Neural progenitor cell (in vitro differentiated cells): ENCODE measurements around the gene LRP1B. TPM values are rescaled to one million over a fixed set of nuclear protein-coding genes. Genes with fewer than 3 reads are reported as not detected.
A peak's percentile ranks its signal among the peaks of the same experiment; 100 is the strongest.

Experiments used
- DNase-seq: peaks from one replicate; pipeline ENCODE4 v3.0.0-alpha.2; 2016; ENCODE audit warnings: low spot score
- H2AFZ ChIP-seq: fragments of 200-600 bp; sonication (generic); replicated peaks from 2 replicates; pipeline ENCODE4 v1.6.1; 2016; ENCODE audit warnings: antibody characterized with exemption
- H3F3A ChIP-seq: fragments of 200-600 bp; sonication (generic); 2 replicates; pipeline ENCODE4 v1.6.1; 2016; ENCODE audit warnings: antibody characterized with exemption, low read depth
- H3K27ac ChIP-seq: fragments of 200-600 bp; sonication (generic); 2 replicates; pipeline ENCODE4 v1.5.1; 2016; ENCODE audit warnings: mild to moderate bottlenecking
- H3K27me3 ChIP-seq: fragments of 200-600 bp; sonication (generic); 2 replicates; pipeline ENCODE4 v1.6.1; 2016; ENCODE audit warnings: mild to moderate bottlenecking, moderate library complexity
- H3K36me3 ChIP-seq: fragments of 200-600 bp; sonication (generic); 2 replicates; pipeline ENCODE4 v1.5.1; 2016
- H3K4me1 ChIP-seq: fragments of 200-600 bp; sonication (generic); 2 replicates; pipeline ENCODE4 v1.6.1; 2016; ENCODE audit warnings: mixed run types
- H3K4me2 ChIP-seq: fragments of 200-600 bp; sonication (generic); 2 replicates; pipeline ENCODE4 v1.6.1; 2016
- H3K4me3 ChIP-seq: fragments of 200-600 bp; sonication (generic); 2 replicates; pipeline ENCODE4 v1.5.1; 2016
- H3K79me2 ChIP-seq: fragments of 200-600 bp; sonication (generic); 2 replicates; pipeline ENCODE4 v1.6.1; 2016; ENCODE audit warnings: low read depth
- H3K9ac ChIP-seq: fragments of 200-600 bp; sonication (generic); 2 replicates; pipeline ENCODE4 v1.6.1; 2016
- H3K9me3 ChIP-seq: fragments of 200-600 bp; sonication (generic); 2 replicates; pipeline ENCODE4 v1.5.1; 2016; ENCODE audit warnings: low read depth
- H4K20me1 ChIP-seq: fragments of 200-600 bp; sonication (generic); 2 replicates; pipeline ENCODE4 v1.6.1; 2016; ENCODE audit warnings: low read depth
- H3K27ac Mint-ChIP-seq: 3 replicates; pipeline ENCODE4 v1.8.0; 2021; ENCODE audit warnings: mixed read lengths
- H3K27me3 Mint-ChIP-seq: 2 replicates; pipeline ENCODE4 v1.8.0; 2022; ENCODE audit warnings: low read depth, mild to moderate bottlenecking, inconsistent platforms, moderate library complexity, mixed read lengths; ENCODE audit not compliant: insufficient read depth
- H3K36me3 Mint-ChIP-seq: 3 replicates; pipeline ENCODE4 v1.8.0; 2021; ENCODE audit warnings: mixed read lengths
- H3K4me1 Mint-ChIP-seq: 3 replicates; pipeline ENCODE4 v1.8.0; 2021; ENCODE audit warnings: mixed read lengths
- H3K4me3 Mint-ChIP-seq: 3 replicates; pipeline ENCODE4 v1.8.0; 2021; ENCODE audit warnings: mild to moderate bottlenecking, moderate library complexity, mixed read lengths
- H3K9me3 Mint-ChIP-seq: 3 replicates; pipeline ENCODE4 v1.8.0; 2020; ENCODE audit warnings: mixed read lengths
- CTCF ChIP-seq: fragments of 200-600 bp; sonication (generic); IDR thresholded peaks from 2 replicates; pipeline ENCODE4 v1.5.1; 2017; ENCODE audit warnings: antibody characterized with exemption, mild to moderate bottlenecking
- EZH2 ChIP-seq: fragments of 200-600 bp; sonication (generic); IDR thresholded peaks from 2 replicates; pipeline ENCODE4 v1.6.1; 2017; ENCODE audit warnings: antibody characterized with exemption, mild to moderate bottlenecking, moderate library complexity
- EZH2phosphoT487 ChIP-seq: fragments of 200-600 bp; sonication (generic); IDR thresholded peaks from 2 replicates; pipeline ENCODE4 v1.6.1; 2017; ENCODE audit warnings: antibody characterized with exemption
- total RNA-seq: library from RNA; depleted of rRNA; stranded (reverse); fragments of >200 nt; gene quantifications from 2 replicates; pipeline ENCODE4 v1.2.3, GENCODE V29; 2015; ENCODE audit warnings: low replicate concordance

The LRP1B gene
- total RNA-seq, 1 donor from 2014 or later, result not detected

GRCh38 chr2:140351692-140352091 lies 1779.1 kb downstream of the LRP1B start:
- no peak overlapping the region for H3K4me3 ChIP-seq

GRCh38 chr2:140349695-140350094 lies 1781.1 kb downstream of the LRP1B start:
- Histone ChIP-seq H3K9me3 (no peaks in the 10 kb centered on the region), H3K4me1 (no peaks in the 10 kb centered on the region), H3K79me2 (no peaks in the 10 kb centered on the region), H3K4me3 (no peak overlapping the region), H3K27me3 (no peaks in the 10 kb centered on the region), H3K36me3 (no peaks in the 10 kb centered on the region), H2AFZ (no peak overlapping the region), H3K4me2 (no peak overlapping the region), H3K9ac (no peak overlapping the region), H3K27ac (no peak overlapping the region), H3F3A (no peaks in the 10 kb centered on the region), H4K20me1 (no peaks in the 10 kb centered on the region)
- Mint-ChIP-seq H3K4me1 (peaks cover 6% of the 10 kb centered on the region), H3K4me3 (no peak overlapping the region), H3K9me3 (no peaks in the 10 kb centered on the region), H3K36me3 (no peaks in the 10 kb centered on the region), H3K27me3 (no peaks in the 10 kb centered on the region), H3K27ac (no peak overlapping the region)
- no peak for DNase-seq
- TF ChIP-seq EZH2phosphoT487 (no peak), EZH2 (no peak), CTCF (no peak)

More at GRCh38 chr2:140351692-140352091, 1779.1 kb downstream of the LRP1B start:
- no peaks in the 10 kb centered on the region for H3K9me3 ChIP-seq
- peaks cover 12% of the 10 kb centered on the region for H3K4me1 Mint-ChIP-seq
- no peaks in the 10 kb centered on the region for H3K4me1 ChIP-seq
- H3K27me3 ChIP-seq, result no peaks in the 10 kb centered on the region
- H3K4me3 Mint-ChIP-seq, result no peak overlapping the region
- no peaks in the 10 kb centered on the region for H3F3A ChIP-seq
- no peaks in the 10 kb centered on the region for H3K36me3 Mint-ChIP-seq
- no peaks in the 10 kb centered on the region for H3K36me3 ChIP-seq
- no peaks in the 10 kb centered on the region for H3K9me3 Mint-ChIP-seq
- no peaks in the 10 kb centered on the region for H4K20me1 ChIP-seq
- H3K27ac ChIP-seq, result no peak overlapping the region
- no peak for DNase-seq
- H2AFZ ChIP-seq, result no peak overlapping the region
- no peak overlapping the region for H3K27ac Mint-ChIP-seq
- no peaks in the 10 kb centered on the region for H3K27me3 Mint-ChIP-seq
- no peak overlapping the region for H3K9ac ChIP-seq
- H3K4me2 ChIP-seq, result no peak overlapping the region
- H3K79me2 ChIP-seq, result no peaks in the 10 kb centered on the region
- TF ChIP-seq EZH2phosphoT487 (no peak), EZH2 (no peak), CTCF (no peak)

GRCh38 chr2:140348826-140349225 lies 1782.0 kb downstream of the LRP1B start:
- Mint-ChIP-seq H3K9me3 (no peaks in the 10 kb centered on the region), H3K4me1 (peaks cover 6% of the 10 kb centered on the region), H3K27me3 (no peaks in the 10 kb centered on the region), H3K36me3 (no peaks in the 10 kb centered on the region), H3K27ac (peak overlapping the region; percentile 50), H3K4me3 (no peak overlapping the region)
- no peak overlapping the region for H3K27ac ChIP-seq
- H4K20me1 ChIP-seq, result no peaks in the 10 kb centered on the region
- H3K9me3 ChIP-seq, result no peaks in the 10 kb centered on the region
- no peaks in the 10 kb centered on the region for H3F3A ChIP-seq
- H3K9ac ChIP-seq, result no peak overlapping the region
- no peaks in the 10 kb centered on the region for H3K79me2 ChIP-seq
- H3K4me2 ChIP-seq, result no peak overlapping the region
- H3K36me3 ChIP-seq, result no peaks in the 10 kb centered on the region
- H3K27me3 ChIP-seq, result no peaks in the 10 kb centered on the region
- TF ChIP-seq CTCF (no peak), EZH2phosphoT487 (no peak), EZH2 (no peak)
- DNase-seq, result peak; percentile 51
- H2AFZ ChIP-seq, result no peak overlapping the region
- H3K4me1 ChIP-seq, result no peaks in the 10 kb centered on the region
- H3K4me3 ChIP-seq, result no peak overlapping the region
